CD4-positive, alpha-beta T cell treated with Interleukin-17A for 4 hours (primary cell): ENCODE data around the gene POLG2.
"Not testable (repeated sequence)": the region's sequence is repeated elsewhere in the genome, so short reads cannot be mapped to it uniquely, and the experiment has no call there.

Source experiments
- DNase-seq: peaks from one replicate; pipeline ENCODE4 v3.0.0-alpha.2; 2020; ENCODE audit warnings: mixed read lengths

The POLG2 gene

DNA sequence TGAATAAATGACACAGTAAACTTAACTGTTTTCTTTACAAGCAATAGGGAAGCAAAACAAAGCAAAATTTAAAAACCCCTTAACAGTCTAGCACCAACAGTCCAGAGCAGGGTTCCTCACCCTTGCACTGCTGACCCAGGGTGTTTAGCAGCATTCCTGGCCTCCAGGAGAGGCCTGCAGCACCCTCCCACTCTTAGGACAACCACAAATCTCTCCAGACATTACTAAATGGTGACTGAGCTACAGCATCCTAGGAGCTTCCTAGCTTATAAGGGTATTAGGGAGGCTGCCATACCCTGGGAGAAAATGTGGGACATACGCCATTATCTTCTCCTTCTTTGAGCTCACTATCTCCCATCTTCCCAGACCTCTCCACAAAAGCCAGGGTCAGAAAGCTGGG, 15.9 kb downstream of the POLG2 start:
- DNase-seq: no peak

DNA sequence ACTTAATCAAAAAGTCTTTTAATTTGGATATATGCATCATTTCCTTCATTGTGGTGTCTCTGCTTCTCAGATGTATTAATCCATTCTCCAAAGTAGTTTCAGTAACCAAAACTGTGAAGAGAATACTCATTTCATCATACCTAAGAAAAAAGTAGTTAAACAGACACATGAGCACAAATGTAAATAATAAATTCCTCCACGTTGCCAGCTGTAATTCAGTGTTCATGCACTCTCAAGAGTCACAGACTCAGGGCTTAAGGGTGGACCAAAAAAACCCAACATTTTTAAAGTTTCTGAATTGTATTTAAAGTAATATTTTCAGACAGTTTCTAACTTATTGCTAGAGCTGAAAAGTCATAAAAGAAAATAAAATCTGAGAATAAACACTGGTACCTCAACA, 19.0 kb downstream of the POLG2 start:
- no peak for DNase-seq

DNA sequence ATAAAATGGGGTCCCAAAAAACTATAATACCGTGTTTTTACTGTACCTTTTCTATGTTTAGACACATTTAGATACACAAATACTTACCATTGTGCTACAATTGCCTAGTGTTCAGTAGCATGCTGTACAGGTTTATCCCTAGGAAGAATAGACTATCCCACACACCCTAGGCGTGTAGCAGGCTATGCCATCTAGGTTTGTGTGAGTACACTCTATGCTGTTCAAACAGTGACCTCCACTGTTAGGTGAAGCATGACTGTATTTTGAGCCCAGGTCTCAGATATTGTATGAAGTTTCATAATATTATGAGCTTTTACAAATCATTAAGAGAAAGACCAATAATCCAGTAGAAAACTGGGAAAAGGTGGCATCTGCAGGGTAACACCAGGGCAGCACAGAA, 24.3 kb downstream of the POLG2 start:
- no peak for DNase-seq

DNA sequence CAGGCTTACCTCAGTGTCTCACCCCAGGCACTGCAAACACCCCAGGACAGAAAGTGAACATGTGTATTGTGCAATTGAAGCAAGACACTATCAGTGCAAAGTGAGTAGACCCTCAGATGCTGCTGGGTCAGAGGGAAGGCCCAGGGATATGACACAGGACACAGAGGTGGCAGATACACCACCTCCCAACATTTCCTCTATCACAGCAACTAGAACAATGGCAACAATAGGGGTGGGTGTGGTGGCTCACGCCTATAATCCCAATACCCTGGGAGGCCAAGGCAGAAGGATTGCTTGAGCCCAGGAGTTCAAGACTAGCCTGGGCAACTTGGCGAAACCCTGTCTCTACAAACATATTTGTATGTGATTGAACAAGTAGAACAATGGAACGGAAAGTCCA, 25.4 kb downstream of the POLG2 start:
- no peak for DNase-seq

DNA sequence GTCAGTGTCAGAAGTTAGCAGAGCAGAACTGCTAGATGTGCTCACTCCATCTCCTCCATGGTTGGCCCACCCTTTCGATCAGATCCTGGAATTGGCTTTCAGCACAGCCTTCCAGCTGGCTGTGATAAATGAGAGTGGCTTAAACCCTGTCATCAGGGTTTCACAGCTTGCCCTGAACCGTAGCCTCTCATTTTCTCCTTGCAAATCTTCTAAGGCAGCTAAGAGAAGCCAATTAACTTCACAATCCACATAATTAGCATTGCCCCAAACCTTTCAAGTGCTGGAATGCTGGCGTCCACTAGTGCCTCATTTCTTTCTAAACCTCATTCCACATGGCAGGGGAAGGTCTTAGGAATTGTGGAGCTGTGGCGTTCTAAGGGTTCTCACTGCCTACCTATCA, 26.2 kb downstream of the POLG2 start:
- no peak for DNase-seq

DNA sequence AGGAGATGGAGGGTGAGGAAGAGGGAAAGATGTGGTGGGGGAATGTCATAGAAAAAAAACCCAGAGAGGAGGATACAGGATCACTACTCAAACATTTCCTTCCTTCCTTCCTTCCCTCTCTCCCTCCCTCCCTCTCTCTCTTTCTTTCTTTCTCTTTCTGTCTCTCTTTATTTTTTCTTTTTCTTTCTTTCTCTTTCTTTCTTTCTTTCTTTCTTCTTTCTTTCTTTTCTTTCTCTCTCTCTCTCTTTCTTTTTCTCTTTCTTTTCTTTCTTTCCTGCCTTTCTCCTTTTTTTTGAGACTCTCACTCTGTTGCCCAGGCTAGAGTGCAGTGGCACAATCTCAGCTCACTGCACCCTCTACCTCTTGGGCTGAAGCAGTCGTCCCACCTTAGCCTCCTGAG, 30.0 kb downstream of the POLG2 start:
- DNase-seq: not testable (repeated sequence)

DNA sequence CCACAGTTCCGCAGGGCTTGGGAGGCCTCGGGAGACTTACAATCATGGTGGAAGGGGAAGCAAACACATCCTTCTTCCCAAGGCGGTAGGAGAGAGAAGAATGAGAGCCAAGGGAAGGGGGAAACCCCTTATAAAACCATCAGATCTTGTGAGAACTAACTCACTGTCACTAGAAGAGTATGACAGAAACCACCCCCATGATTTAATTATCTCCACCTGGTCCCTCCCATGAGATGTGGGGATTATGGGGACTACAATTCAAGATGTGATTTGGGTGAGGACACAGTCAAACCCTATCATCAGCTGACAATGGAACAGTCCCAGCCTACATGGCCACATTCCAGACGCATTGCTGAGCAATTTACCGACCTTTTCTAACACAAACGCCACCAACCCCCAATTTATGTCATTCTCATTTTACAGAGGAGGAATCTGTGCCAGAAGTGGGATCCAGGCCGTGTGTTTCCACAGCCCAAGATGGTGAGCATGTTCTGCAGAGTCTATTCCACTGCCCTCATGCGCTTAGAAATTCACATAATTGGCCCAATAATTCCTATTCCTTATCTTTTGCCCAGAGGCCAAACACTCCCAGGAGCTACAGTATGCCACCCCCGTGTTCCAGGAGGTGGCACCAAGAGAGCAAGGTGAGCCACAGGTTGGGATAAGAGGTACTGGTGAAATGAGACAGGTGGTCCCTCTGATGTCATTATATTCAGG, 30.7 kb downstream of the POLG2 start:
- no peak for DNase-seq

DNA sequence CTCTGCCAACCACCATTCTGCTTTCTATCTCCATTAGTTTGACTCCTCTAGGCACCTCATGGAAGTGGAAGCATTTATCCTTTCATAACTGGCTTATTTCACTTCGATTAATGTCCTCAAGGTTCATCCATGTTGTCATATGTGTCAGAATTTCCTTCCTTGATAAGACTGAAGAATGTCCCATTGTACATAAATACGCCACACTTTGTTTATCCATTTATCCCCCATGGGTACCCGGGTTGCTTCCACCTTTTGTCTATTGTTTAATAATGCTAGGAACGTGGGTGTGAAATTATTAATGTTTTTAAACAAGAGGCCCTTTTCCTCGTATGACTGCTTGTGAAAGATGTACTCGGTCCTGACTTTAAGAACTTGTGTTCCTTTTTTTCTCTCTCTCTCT, 35.1 kb downstream of the POLG2 start:
- DNase-seq: no peak

DNA sequence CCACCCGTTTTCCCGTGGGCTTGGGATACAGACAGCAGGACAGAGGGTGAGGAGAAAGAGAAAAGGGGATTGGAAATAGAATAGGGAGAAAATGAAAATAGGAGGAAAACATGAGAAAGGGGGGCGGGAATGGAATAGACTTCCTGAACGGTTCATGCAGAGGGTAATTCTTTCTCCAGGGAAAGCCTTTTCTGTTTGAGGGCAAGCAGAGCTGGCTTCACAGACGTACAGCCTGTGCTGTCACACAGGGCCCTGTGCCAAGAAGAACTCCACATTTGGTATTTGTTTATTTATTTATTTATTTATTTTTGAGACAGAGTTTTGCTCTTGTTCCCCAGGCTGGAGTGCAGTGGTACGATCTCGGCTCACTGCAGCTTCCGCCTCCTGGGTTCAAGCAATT, 35.9 kb downstream of the POLG2 start:
- no peak for DNase-seq

DNA sequence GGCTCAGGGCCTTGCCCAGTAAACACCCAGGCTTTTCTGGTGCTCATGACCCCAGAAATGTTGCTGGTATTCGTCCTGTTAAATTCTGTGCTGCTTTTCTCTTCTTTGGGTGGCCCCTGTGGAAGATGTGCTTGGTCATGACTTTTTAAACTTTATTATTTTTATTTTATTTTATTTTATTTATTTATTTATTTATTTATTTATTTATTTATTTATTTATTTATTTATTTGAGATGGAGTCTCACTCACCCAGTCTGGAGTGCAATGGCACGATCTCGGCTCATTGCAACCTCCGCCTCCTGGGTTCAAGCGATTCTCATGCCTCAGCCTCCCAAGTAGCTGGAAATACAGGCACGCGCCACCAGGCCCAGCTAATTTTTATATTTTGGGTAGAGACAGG, 37.0 kb downstream of the POLG2 start:
- DNase-seq: not testable (repeated sequence)

DNA sequence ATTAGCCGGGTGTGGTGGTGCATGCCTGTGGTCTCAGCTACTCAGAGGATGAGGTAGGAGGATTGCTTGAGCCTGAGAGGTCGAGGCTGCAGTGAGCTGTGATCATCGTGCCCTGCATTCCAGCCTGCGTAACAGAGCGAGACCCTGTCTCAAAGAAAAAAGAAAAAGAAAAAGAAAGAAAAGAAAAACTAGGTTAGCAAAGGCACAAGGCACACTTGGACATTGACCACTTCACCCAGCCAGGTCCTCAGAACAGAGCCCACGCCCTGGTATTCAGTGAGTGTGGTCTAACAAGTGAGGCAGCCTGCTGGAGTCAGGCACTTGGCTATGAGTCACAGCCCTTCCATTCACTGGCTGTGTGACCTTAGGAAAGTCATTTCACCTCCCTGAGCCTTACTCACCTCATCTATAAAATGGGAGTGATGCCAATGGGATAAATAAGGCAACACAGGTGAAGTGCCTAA, 37.5 kb downstream of the POLG2 start:
- DNase-seq: no peak

DNA sequence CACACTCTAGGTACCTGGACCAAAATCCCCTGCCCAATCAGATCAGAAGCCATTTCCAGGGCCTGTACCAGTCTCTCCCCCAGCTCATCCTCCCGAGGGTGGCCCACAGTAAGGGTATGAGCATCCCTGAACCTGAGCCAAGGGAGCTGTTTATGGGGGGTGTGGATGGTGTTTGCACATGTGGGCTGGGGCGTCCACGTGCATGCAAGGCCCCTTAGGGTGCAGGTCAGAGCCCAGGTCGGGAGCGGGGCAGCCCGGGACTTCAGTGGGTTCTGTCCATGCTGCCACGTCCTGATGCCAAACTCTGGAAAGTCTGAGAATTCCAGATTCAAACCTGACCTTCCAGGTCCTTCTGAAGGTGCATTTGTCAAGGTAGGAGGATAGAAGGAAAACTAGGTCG, 38.1 kb downstream of the POLG2 start:
- no peak for DNase-seq

DNA sequence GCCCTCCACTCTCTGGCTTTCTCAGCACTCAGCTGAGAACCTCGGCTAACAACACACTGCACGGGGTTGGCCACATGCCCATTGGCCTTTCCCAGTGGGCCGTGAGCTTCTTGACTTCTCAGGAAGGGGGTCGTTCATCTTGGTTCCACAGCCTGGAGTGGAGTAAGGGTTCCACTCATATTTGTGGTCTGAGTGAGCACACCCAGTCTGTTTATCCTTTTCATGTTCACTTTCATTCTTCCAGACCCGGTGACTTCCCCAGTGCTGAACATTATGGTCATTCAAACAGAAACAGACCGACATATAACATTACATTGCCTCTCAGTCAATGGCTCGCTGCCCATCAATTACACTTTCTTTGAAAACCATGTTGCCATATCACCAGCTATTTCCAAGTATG, 39.7 kb downstream of the POLG2 start:
- no peak for DNase-seq

DNA sequence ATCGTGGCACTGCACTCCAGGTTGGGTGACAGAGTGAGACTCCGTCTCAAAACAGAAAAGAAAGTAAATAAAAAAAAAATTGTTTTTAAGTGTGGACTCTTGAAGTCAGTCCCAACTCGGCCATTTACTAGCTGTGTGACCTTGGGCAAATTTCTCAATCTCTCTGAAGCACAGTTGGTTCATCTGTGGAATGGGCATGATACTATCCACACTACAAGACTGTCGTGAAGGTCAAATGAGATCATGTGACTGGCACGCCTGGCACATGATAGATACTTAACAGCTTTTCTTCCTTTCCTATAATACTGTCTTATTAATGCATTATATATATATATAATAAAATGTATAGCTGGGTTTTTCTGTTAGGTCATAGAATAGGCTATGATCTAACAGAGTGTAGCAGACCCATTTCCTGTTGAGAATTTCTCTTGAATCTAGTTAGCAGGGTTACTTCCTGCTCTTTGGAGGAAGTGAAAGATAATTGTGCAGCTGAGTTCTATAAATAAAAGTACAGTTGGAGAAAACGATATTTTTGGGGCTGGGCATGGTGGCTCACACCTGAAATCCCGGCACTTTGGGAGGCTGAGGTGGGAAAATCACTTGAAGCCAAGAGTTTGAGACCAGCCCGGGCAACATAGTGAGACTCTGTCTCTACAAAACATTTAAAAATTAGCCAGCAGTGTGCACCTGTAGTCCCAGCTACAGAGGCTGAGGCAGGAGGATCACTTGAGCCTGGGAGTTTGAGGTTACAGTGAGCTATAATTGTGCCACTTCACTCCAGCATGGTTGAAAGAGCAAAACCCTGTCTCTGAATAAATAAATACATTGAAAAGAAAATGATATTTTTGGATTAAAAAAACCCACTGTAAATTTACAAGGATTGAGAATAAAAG, 40.6 kb downstream of the POLG2 start:
- no peak for DNase-seq

DNA sequence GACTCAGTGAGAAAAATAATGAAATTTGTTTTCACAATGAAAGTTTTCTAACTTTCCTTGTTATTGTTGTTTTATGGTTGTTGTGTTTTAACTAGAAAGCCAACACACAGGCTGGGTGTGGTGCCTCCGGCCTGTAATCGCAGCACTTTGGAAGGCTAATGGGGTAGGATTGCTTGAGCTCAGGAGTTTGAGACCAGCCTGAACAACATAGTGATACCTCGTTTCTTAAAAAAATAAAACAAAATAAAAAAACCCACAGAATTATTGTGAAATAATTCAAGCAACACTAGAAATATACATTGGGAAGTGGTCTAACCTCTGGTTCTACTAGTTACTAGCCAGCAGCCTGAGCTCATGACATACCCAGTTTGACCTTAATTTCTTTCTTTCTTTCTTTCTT, 47.3 kb downstream of the POLG2 start:
- no peak for DNase-seq

DNA sequence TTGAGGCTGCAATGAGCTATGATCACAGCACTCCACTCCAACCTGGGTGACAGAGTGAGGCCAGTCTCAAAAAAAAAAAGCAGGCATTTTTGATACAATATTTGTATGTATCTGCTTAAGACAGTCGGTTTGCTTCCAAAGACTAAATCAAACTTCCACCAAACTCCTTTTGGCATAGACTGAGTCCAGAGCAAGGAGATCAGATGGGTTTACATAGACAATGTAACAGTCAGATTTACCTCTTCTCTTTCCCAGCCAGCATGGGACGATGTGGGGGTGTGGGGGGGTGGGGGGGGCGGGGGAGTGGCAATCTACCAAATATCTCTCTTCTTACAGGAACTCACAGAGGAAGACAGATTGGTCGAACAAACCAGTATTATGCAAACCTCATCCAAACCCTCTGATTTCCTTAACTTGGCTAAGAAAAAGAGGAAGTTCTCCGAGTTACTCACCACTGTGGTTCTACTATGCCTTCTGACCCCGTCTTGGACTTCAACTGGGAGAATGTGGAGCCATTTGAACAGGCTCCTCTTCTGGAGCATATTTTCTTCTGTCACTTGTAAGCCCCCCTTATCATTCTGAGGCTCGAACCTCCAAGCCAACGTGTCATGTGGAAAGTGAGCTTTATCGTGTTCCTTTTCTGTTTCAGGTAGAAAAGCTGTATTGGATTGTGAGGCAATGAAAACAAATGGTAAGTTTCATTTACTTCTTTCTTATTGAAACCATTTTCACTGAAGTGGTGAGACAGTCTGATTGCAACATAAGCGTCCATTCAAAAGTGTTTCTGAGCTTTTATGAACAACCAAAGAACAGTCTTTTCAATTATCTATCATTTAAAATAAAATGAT, 48.0 kb downstream of the POLG2 start, which contains the start of gene MILR1:
TSS of gene MILR1 (plus strand) at position 451 of the 848 bp plus-strand sequence. CDS start at position 505, 54 bp downstream.
- peak; percentile 21 for DNase-seq

DNA sequence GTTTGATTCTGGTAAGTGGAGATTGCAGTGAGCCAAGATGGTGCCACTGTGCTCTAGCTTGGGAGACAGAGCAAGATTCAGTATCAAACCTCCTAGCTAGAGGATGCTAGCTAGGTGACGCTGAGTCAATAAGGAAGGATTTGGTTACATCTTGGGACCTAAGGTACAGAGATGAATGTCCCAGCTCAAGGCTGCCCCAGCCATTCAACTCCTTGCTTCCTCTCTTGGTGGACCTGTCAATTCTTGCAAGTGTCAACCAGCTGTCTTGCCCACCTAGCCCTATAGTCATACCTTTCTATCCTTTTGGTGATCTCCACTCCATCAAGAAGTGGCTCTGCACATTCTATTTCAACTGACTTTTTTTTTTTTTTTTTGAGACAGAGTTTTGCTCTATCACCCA, 49.3 kb downstream of the POLG2 start:
- no peak for DNase-seq

DNA sequence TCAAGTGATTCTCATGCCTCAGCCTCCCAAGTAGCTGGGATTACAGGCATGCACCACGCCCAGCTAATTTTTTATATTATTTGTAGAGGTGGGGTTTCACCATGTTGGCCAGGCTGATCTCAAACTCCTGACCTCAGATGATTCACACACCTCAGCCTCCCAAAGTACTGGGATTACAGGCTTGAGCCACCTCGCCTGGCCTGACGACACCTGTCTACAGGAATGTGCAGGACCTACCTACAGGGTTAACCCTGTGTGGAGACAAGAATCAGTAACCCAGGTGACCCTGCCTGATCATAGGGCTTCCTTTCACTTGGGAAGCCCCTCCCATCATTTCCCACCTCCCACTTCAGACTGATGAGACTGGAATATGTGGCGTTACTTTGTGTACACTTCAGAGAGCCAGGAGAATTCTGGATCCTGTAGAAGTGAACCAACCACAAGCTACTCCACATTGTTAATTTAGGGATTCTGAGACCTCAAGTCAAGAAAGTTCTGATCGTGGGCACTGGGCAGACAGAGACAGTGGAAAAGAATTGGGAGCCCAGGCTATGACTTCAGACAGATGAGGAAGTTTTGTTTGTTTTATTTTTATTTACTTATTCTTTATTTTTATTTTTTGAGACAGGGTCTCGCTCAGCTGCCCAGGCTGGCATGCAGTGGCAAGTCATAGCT, 53.6 kb downstream of the POLG2 start:
- no peak for DNase-seq

DNA sequence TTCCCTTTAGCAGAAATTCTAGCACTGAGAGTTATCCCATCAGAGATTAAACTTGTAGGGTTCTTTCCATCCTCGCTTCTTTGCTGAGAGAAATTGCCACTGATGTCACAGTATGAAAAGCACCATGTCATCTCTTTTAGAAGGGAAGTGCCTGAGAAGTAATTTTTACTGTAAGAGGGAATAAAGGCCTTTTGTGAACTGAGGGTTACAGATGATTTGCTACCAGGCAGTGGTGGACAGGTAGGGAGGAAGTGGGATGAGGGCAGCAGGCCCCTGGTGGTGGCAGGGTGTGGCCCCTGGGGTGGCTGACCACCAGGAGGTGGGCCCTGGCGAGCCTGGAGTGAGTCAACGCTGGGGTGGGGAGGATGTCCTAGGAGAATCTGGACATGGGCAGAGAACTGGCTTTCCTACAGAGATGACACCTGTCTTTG, 54.3 kb downstream of the POLG2 start:
- DNase-seq: peak; percentile 6

DNA sequence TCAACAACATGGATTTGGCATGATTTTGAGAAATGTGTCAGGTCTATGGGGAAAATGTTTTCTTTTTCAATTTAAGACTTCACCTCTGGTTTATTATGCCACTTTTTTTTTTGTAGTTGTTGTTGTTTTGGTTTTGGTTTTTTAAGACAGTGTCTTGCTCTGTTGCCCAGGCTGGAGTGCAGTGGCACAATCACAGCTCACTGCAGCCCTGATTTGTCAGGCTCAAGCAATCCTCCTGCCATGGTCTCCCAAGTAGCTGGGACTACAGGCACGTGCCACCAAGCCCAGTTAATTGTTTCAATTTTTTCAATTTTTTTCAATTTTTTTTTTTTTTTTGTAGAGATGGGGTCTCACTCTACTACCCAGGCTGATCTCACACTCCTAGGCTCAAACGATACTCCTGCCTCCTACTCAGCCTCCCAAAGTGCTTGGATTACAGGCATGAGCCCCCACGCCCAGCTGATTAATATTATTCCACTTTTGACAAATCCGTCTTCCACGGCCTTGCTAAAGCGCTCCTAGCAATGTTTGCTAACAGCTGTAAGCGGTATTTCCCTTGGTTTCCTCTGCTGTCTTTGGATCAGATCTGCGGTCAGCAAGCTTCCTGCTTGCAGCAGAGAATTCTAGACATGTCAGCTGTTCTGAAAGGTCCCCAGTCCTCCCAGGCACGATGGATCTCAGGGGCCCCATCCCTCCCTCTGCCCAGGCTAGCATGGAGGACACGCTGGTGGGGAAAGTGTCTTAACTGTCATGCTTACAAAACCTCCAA, 54.9 kb downstream of the POLG2 start:
- DNase-seq: peak; percentile 53

DNA sequence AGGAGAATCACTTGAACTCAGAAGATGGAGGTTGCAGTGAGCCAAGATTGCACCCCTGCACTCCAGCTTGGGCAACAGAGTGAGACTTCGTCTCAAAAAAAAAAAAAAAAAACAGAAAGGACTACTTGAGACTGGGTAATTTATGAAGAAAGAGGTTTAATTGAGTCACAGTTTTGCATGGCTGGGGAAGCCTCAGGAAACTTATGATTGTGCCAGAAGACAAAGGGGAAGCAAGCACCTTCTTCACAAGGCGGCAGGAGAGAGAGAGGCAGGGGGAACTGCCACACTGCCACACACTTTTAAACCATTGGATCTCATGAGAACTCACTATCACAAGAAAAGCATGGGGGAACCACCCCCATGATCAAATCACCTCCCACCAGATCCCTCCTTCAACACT, 56.9 kb downstream of the POLG2 start:
- DNase-seq: no peak

DNA sequence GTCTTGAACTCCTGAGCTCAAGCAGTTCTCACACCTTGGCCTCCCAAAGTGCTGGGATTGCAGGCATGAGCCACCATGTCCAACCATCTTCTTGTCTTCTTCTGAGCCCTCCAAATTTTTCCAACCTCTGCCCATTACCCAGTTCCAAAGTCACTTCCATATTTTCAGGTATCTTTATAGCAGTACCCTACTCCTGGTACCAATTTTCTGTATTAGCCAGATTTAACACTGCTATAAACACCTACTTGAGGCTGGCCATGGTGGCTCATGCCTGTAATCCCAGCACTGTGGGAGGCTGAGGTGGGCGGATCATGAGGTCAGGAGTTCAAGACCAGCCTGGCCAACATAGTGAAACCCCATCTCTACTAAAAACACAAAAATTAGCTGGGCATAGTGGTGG, 57.3 kb downstream of the POLG2 start:
- DNase-seq: not testable (repeated sequence)
